ENCODE data around the gene ARHGAP18.

- no peak for TF ChIP-seq CREB1 (IDR thresholded peaks at IDR 0.05; ENCODE audit: low read depth)
- TF ChIP-seq SPI1 (IDR thresholded peaks at IDR 0.05; ENCODE audit: borderline replicate concordance, insufficient read depth, low read depth, low read length), result no peak
- peak; percentile 6; the same call in 1 of the 2 replicates for TF ChIP-seq RAD21 (IDR thresholded peaks at IDR 0.05; ENCODE audit: insufficient read depth, low read depth, low read length)
- TF ChIP-seq CTCF (IDR thresholded peaks at IDR 0.05 in 2 of 3, conservative IDR thresholded peaks at IDR 0.05 in 1 of 3; ENCODE audit: control insufficient read depth in 2 of 3, extremely low read depth in 1 of 3, insufficient read depth in 1 of 3, low read depth in 3 of 3, low read length in 3 of 3), result no peak
Measured at GRCh38 chr6:129662980-129663431, 47.0 kb downstream of the ARHGAP18 start.

Data from GM12878 (cell line).